Renal cortex interstitium (tissue), 11 donors: ENCODE measurements around the gene ANXA6. TPM values are rescaled to one million over a fixed set of nuclear protein-coding genes. Genes with fewer than 3 reads are reported as not detected.

Experiments
- DNase-seq, 11 donors: peaks; one replicate each; pipeline ENCODE4 v3.0.0-alpha.2; 2013; ENCODE audit warnings: low read depth in 9 of 11, low spot score in 4 of 11; ENCODE audit errors: extremely low read depth in 1 of 11
- polyA plus RNA-seq, 3 donors: library from polyadenylated mRNA; unstranded; fragments of 120-200 nt; gene quantifications; one replicate each; pipeline ENCODE4 v1.2.1, GENCODE V29; 2013; ENCODE audit not compliant: insufficient read length in 3 of 3

Gene ANXA6
- polyA plus RNA-seq, 3 donors: 121 to 159 (median 141) TPM

- no peak for DNase-seq
These were observed 94.2 kb downstream of the ANXA6 start for GRCh38 chr5:151063142-151063989.

GRCh38 chr5:151062405-151063141, 95.0 kb downstream of the ANXA6 start:
- no peak for DNase-seq

DNA sequence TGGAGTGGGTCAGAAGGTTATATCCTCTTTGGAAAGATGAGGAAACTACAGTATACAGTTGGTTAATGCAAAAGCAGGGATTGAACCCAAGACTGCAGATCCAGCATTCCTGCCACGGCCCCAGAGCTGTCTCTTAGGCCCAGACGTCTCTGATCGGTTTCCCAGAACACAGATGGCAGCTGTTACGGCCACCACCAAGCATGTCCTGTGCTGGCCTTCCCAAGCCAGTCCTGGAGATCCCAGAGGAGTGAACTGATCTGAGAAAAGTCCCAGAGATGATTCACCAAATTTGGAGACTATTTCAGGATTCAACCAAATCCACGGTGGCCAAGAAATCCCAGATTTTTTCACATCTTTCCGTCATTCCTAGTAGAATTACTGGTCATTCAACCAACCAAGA, 96.8 kb downstream of the ANXA6 start:
- no peak for DNase-seq

DNA sequence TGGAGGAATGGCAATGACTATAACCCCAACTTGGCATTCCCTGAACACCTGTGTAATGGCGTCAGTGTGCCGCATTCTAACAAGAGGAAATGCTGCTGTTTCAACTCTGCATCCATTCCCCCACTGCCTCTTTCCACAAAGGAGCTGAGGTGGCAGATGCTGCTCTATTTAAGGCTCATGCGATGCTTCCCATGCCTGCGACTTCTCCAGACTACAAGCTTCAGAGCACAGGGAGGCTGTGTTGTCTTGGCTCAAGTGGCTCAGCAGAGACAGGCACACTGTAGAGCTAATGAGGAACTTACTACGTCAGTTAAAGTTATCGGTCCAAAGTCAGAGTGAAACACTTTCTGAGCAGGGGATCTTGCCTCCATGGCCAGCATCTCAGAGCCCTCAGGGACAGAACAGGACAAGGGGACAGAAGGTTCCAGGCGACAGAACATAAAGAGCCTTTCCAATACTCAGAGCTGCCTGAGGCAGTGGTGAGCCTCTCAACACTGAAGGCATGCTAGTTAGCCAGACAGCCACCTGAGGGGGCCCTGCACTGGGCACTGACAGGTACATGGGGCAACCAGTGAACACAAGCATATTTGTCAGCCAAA, 98.6 kb downstream of the ANXA6 start:
- DNase-seq: no peak

- no peak for DNase-seq
These were observed 99.3 kb downstream of the ANXA6 start for GRCh38 chr5:151058301-151058700.

GRCh38 chr5:151056379-151057325, 100.9 kb downstream of the ANXA6 start:
- no peak for DNase-seq

GRCh38 chr5:151055336-151055735, 102.2 kb downstream of the ANXA6 start:
- no peak for DNase-seq

DNA sequence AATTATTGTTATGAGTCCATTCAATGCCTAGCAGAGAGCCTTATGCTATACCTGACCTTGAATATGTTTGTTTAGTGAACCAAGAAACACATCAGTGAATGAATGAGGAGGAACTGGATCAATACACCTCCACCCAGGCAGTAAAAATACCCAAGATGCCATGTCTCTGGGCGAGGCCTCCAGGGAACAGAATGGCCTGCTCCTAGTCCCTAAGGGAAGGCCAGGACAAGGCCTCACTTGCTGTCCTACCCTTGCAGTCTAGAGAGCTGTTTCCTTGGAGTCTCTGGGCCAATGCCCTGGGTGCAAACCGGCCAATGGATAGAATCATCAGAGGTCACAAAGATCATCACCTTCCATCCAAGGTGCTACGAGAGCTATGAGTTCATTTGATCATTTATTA, 102.9 kb downstream of the ANXA6 start:
- DNase-seq: no peak

- no peak for DNase-seq
These were observed 103.7 kb downstream of the ANXA6 start for GRCh38 chr5:151053796-151054462.

DNA sequence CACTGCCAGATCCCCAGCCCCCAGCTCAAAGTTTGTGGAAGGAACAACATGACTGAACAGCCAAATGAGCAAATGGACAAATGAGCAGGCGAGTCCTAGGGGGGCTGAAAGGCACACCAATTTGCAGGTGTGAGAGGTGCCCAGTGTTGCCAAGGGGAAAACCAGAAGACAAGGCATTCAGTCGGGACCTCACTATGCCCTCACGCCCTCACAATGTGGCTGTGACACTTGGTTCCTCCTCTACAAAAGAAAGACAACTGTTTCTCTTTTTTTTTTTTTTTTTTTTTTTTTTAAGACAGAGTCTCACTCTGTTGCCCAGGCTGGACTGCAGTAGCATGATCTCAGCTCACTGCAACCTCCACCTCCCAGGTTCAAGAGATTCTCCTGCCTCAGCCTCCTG, 104.7 kb downstream of the ANXA6 start:
- DNase-seq: no peak

DNA sequence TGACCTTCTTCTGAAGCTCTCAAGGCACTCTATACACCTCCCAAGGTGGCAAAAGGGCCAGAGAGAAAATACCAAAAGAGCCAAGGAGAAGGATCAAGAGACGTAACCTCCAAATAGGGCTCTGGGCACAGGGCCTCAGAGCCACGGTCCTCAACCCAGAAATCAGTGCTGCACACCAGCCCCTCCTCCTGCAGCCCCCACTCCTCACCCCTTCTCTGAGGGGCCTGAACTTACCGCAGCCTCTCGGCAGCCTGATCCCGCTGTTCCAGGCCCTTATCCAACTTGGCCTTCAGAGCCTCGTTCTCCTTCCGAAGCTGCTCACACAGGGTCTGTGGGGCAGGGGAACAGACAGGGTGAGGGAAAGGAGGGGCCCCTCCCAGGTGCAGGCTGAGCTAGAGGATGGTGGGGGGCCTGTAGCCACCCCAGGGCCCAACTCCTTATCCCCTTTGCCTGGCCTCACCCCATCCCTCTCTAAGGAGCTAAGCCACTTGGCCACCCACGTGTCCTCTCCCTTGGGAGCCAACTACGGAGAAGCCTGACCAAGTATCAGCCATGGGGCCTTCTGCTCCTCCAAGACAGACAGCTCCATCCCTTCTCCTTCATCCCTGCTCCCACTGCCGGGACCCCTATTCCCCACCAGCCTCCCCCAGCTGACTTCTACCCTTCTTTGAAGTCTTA, 105.5 kb downstream of the ANXA6 start:
- DNase-seq: no peak

- DNase-seq: peak in 10 of 11 donors; percentile 30 to 72 (median 58)
These were observed 106.3 kb downstream of the ANXA6 start for GRCh38 chr5:151051066-151051930.

Other genes starting within 250 kb of the ANXA6 start
- 1,000 to 10,000 TPM in 2 of 3 donors, 100 to 1,000 TPM in 1; 891 to 1,420 (median 1,194) TPM for gene GPX3, start 137.2 kb downstream of the ANXA6 start, polyA plus RNA-seq
- 10 to 100 TPM; 63.0 to 88.2 (median 78.3) TPM for gene TNIP1, start 76.7 kb downstream of the ANXA6 start, polyA plus RNA-seq
- 1 to 10 TPM; 3.9 to 5.4 (median 4.5) TPM for gene CCDC69, start 66.3 kb upstream of the ANXA6 start, polyA plus RNA-seq
- 10 to 100 TPM; 28.2 to 32.5 (median 28.6) TPM for gene GM2A, start 95.4 kb upstream of the ANXA6 start, polyA plus RNA-seq
- not detected for gene SLC36A3, start 146.0 kb upstream of the ANXA6 start, polyA plus RNA-seq
- gene SLC36A2, start 189.8 kb upstream of the ANXA6 start, polyA plus RNA-seq: 10 to 100 TPM in 1 of 3 donors, 1 to 10 TPM in 2; 7.8 to 13.1 (median 8.9) TPM